WI38 (cell line): ENCODE results near the gene GIPC2.
"Not testable (repeated sequence)": the region's sequence is repeated elsewhere in the genome, so short reads cannot be mapped to it uniquely, and the experiment has no call there.

Source experiments
- H3K4me3 ChIP-seq: 2 replicates; pipeline ENCODE4 v1.5.1; 2011; ENCODE audit warnings: low read depth, mild to moderate bottlenecking, control low read depth, low read length
- TF ChIP-seq, protein P1 (sequence below): IDR thresholded peaks from 2 replicates; pipeline ENCODE4 v1.5.1; 2012; ENCODE audit warnings: low read depth, mild to moderate bottlenecking, control low read depth, low read length

The GIPC2 gene

DNA sequence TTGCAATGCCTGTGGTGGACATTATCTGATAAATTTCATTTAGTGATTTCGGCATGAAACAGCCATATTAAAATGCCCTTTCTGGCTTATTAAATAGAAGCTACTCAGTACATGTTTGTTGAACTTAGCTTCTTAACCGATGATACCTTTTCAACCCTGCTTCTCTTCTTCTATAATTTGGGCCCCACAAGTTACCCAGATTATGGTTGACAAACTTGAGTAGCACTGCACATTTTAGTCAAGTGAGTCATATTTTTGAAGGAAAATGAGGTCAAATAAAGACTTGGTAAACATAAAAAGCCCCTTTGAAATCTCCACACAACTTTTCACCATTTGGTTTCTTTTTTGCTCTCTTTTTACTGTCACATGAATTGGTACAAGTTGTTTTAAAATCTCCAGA, 33.8 kb downstream of the GIPC2 start:
- TF ChIP-seq, protein P1, sequence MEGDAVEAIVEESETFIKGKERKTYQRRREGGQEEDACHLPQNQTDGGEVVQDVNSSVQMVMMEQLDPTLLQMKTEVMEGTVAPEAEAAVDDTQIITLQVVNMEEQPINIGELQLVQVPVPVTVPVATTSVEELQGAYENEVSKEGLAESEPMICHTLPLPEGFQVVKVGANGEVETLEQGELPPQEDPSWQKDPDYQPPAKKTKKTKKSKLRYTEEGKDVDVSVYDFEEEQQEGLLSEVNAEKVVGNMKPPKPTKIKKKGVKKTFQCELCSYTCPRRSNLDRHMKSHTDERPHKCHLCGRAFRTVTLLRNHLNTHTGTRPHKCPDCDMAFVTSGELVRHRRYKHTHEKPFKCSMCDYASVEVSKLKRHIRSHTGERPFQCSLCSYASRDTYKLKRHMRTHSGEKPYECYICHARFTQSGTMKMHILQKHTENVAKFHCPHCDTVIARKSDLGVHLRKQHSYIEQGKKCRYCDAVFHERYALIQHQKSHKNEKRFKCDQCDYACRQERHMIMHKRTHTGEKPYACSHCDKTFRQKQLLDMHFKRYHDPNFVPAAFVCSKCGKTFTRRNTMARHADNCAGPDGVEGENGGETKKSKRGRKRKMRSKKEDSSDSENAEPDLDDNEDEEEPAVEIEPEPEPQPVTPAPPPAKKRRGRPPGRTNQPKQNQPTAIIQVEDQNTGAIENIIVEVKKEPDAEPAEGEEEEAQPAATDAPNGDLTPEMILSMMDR: no peak
- H3K4me3 ChIP-seq: no peak overlapping the region

DNA sequence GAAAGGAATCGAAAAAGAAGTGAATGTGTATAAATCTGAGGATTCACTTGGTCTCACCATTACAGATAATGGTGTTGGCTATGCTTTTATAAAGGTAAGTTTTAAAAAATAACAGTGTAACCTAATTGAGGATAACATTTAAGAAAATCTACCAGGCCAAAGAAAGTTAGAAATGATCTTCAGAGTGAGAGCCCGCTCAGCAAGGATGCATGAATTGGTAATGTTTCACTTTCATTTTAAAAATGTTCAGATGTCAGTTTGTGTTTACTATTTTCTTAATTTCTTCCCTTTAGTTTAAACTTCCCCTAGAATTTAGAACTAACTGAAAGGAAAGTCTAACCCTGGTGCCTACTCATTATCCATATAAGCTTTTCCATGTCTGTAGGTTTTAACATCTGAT, 35.0 kb downstream of the GIPC2 start:
- H3K4me3 ChIP-seq: no peak overlapping the region
- TF ChIP-seq, protein P1: no peak

DNA sequence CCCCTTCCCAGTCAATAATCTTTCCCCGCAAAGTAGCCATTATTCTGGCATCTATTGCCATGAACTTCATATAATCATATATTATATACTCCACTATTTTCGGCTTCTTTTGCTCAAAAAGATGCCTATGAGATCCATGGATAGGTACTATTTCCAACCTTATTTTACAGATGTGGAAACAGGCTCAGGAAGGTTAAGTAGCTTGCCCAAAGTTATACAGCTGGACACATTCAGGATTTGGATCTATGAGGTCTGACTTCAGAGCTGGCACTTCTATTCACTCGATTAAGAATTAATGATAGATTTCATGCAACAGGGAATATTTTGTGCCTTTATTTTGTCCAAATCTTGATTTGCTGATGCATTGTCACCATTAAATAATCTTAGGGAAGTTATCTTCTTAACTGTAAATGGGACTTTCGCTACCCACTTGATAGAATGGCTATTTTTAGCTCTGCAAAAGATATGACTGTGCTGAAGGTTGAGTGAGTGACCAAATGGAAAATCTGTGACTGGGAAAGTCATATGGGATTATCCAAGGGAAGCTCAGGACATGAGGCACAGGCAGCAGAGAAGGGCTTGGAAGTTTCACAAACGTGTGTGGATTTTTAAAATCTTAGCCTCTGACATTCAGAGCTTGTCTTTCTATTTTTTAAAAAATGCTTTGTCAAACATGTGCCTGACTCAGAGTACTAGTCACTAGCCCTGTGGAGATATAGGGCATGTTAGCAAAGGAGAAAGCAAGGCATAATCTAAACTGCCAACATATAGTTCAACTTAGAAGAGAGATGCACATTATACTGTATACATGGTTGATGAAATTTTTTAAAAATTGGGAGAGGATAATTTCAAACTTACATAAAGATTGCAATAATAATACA, 36.5 kb downstream of the GIPC2 start:
- no peak overlapping the region for H3K4me3 ChIP-seq
- TF ChIP-seq, protein P1: no peak

DNA sequence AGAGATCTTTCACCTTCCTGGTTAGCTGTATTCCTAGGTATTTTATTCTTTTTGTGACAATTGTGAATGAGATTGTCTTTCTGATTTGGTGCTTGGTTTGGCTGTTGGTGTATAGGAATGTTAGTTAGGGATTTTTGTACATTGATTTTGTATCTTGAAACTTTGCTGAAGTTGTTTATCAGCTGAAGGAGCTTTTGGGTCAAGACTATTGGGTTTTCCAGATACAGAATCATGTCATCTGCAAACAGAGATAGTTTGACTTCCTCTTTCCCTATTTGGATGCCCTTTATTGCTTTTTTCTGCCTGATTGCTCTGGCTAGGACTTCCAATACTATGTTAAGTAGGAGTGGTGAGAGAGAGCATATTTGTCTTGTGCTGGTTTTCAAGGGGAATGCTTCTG, 38.9 kb downstream of the GIPC2 start:
- H3K4me3 ChIP-seq: not testable (repeated sequence)

DNA sequence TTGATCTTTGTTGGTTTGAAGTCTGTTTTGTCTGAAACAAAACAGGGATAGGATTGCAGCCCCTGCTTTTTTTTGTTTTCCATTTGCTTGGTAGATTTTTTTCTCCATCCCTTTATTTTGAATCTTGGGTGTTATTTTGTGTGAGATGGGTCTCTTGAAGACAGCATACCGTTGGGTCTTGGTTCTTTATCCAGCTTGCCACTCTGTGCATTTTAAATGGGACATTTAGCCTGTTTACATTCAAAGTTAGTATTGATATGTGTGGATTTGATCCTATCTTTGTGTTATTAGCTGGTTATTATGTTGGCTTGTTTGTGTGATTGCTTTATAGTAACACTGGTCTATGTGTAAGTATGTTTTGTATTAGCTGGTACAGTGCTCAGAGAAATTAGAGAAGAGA, 40.9 kb downstream of the GIPC2 start:
- no peak overlapping the region for H3K4me3 ChIP-seq

DNA sequence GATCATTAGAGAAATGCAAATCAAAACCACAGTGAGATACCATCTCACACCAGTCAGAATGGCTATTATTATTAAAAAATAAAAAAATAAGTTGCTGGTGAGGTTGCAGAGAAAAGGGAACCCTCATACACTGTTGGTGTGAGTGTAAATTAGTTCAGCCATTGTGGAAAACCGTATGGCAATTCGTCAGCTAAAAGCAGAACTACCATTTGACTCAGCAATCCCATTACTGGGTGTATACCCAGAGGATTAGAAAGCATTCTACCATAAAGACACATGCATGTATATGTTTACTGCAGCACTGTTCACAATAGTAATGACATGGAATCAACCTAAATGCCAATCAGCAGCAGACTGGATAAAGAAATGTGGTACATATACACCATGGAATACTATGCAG, 42.2 kb downstream of the GIPC2 start:
- H3K4me3 ChIP-seq: no peak overlapping the region
- TF ChIP-seq, protein P1: no peak

More for the DNA sequence above, 40.9 kb downstream of the GIPC2 start:
- TF ChIP-seq, protein P1: no peak

DNA sequence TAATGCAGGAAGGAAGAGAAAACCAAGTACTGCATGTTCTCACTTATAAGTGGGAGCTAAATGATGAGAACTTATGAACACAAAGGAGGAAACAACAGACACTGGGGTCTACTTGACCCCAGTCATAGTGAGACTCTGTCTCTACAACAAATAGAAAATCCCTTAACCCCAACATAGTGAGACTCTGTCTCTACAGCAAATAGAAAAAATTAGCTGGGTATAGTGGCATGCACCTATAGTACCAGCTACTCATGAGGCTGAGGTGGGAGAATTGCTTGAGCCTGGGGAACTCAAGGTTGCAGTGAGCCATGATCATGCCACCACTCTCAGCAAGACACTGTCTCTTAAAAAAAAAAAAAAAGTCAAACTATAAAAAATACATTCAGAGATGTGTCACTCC, 42.7 kb downstream of the GIPC2 start:
- TF ChIP-seq, protein P1: no peak
- H3K4me3 ChIP-seq: no peak overlapping the region

DNA sequence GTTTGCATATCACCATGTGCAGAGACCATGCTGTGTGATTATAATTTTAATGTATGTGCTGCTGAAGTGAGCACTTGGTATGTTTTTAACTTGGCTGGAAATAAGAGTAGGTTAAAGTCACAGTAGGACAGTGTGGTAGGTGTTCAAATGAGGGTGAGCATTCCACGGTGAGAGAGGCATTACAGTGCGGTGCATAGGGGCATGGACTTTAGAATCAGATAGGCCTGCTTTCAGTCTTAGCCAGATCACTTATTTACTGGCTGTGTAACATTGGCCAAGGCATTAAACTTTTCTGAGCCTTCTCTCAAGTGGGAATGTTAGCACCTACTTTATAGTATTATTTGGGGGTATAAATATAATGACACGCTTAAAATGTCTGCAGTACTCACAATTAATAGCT, 43.2 kb downstream of the GIPC2 start:
- TF ChIP-seq, protein P1: no peak
- H3K4me3 ChIP-seq: no peak overlapping the region
